Endodermal cell (in vitro differentiated cells): Measurements from ENCODE around the gene NCR3LG1. TPM values are rescaled to one million over a fixed set of nuclear protein-coding genes. Genes with fewer than 3 reads are reported as not detected.

Experiments
- DNase-seq: peaks from one replicate; pipeline ENCODE4 v3.0.0-alpha.2; 2017
- H3K27ac ChIP-seq: 2 replicates; pipeline ENCODE4 v1.5.1; 2013; ENCODE audit warnings: mild to moderate bottlenecking, low read depth, low read length, moderate library complexity
- H3K27me3 ChIP-seq: 2 replicates; pipeline ENCODE4 v1.6.1; 2013; ENCODE audit warnings: mild to moderate bottlenecking, low read length, moderate library complexity; ENCODE audit not compliant: insufficient read depth, control insufficient read depth, poor library complexity, severe bottlenecking
- H3K36me3 ChIP-seq: 2 replicates; pipeline ENCODE4 v1.7.0; 2013; ENCODE audit warnings: mild to moderate bottlenecking, low read length, moderate library complexity; ENCODE audit not compliant: control insufficient read depth, insufficient read depth
- H3K4me1 ChIP-seq: one replicate; pipeline ENCODE4 v1.7.0; 2013; ENCODE audit warnings: low read length; ENCODE audit not compliant: control insufficient read depth, insufficient read depth
- H3K4me3 ChIP-seq: 2 replicates; pipeline ENCODE4 v1.5.1; 2013; ENCODE audit warnings: mild to moderate bottlenecking, low read length, moderate library complexity
- H3K9ac ChIP-seq: 2 replicates; pipeline ENCODE4 v1.6.1; 2013; ENCODE audit warnings: mild to moderate bottlenecking, low read length, moderate library complexity; ENCODE audit not compliant: poor library complexity, severe bottlenecking; ENCODE audit errors: extremely low read depth
- H3K9me3 ChIP-seq: 2 replicates; pipeline ENCODE4 v1.6.1; 2013; ENCODE audit warnings: mild to moderate bottlenecking, low read length, moderate library complexity; ENCODE audit not compliant: control insufficient read depth
- H3K27ac Mint-ChIP-seq: 2 replicates; pipeline ENCODE4 v1.8.0; 2020; ENCODE audit warnings: mixed read lengths
- H3K27me3 Mint-ChIP-seq: 2 replicates; pipeline ENCODE4 v1.8.0; 2021; ENCODE audit warnings: mild to moderate bottlenecking, mixed read lengths; ENCODE audit not compliant: insufficient read depth
- H3K36me3 Mint-ChIP-seq: 2 replicates; pipeline ENCODE4 v1.8.0; 2020; ENCODE audit warnings: low read depth, mixed read lengths
- H3K4me1 Mint-ChIP-seq: 2 replicates; pipeline ENCODE4 v1.8.0; 2020; ENCODE audit warnings: mixed read lengths
- H3K4me3 Mint-ChIP-seq: 2 replicates; pipeline ENCODE4 v1.8.0; 2020; ENCODE audit warnings: mild to moderate bottlenecking, moderate library complexity, mixed read lengths
- H3K9me3 Mint-ChIP-seq: 2 replicates; pipeline ENCODE4 v1.8.0; 2020; ENCODE audit warnings: mild to moderate bottlenecking, mixed read lengths
- WGBS, 2 experiments: methylation state at CpG; one replicate each; pipeline versions ENCODE4 v1.1.5 to v1.1.7; 2013; ENCODE audit warnings: missing lambda C conversion rate in 2 of 2, mixed read lengths in 1 of 2; ENCODE audit not compliant: insufficient coverage in 1 of 2, insufficient read length in 1 of 2; 5-methylcytosine and 5-hydroxymethylcytosine counted together
- total RNA-seq, 2 donors: library from RNA; stranded (reverse); fragmentation: NEBNext Ultra II Directional in 1 of 2; extraction: Animal tissue kit (Norgen Biotek cat#: 25700) in 1 of 2; gene quantifications; 2 replicates in 1 of 2; 3 replicates in 1 of 2; pipeline ENCODE4 v1.2.1, GENCODE V29; 2021
- TF ChIP-seq, protein P1 (sequence below): fragments of 200-600 bp; sonication (generic); conservative IDR thresholded peaks from 2 replicates; pipeline ENCODE4 v1.5.0; 2021; ENCODE audit warnings: antibody characterized with exemption, mild to moderate bottlenecking

Gene NCR3LG1
- total RNA-seq, 2 donors from 2014 or later: 0.31 to 0.62 TPM

GRCh38 chr11:17411418-17411817 is 59.8 kb downstream of the NCR3LG1 start:
- no peaks in the 10 kb centered on the region for H3K4me1 ChIP-seq
- no peak overlapping the region for H3K9ac ChIP-seq
- no peaks in the 10 kb centered on the region for H3K36me3 ChIP-seq
- Mint-ChIP-seq H3K27ac (no peak overlapping the region), H3K27me3 (peaks cover 18% of the 10 kb centered on the region), H3K4me1 (peaks cover 4% of the 10 kb centered on the region), H3K36me3 (no peaks in the 10 kb centered on the region), H3K4me3 (no peak overlapping the region), H3K9me3 (no peaks in the 10 kb centered on the region)
- DNase-seq: no peak
- H3K4me3 ChIP-seq: no peak overlapping the region
- no peak overlapping the region for H3K27ac ChIP-seq
- TF ChIP-seq, protein P1, sequence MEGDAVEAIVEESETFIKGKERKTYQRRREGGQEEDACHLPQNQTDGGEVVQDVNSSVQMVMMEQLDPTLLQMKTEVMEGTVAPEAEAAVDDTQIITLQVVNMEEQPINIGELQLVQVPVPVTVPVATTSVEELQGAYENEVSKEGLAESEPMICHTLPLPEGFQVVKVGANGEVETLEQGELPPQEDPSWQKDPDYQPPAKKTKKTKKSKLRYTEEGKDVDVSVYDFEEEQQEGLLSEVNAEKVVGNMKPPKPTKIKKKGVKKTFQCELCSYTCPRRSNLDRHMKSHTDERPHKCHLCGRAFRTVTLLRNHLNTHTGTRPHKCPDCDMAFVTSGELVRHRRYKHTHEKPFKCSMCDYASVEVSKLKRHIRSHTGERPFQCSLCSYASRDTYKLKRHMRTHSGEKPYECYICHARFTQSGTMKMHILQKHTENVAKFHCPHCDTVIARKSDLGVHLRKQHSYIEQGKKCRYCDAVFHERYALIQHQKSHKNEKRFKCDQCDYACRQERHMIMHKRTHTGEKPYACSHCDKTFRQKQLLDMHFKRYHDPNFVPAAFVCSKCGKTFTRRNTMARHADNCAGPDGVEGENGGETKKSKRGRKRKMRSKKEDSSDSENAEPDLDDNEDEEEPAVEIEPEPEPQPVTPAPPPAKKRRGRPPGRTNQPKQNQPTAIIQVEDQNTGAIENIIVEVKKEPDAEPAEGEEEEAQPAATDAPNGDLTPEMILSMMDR: no peak
- H3K27me3 ChIP-seq: no peaks in the 10 kb centered on the region
- WGBS, 2 experiments: 89 to 100% methylated on average over 2 to 6 of the region's 6 CpGs
- no peaks in the 10 kb centered on the region for H3K9me3 ChIP-seq

- H3K4me3 Mint-ChIP-seq: no peak overlapping the region
- no peak for DNase-seq
- 73 to 74% methylated on average over 9 of the region's 9 CpGs for WGBS, 2 experiments
- Histone ChIP-seq H3K36me3 (no peaks in the 10 kb centered on the region), H3K4me3 (no peak overlapping the region), H3K27ac (no peak overlapping the region), H3K27me3 (no peaks in the 10 kb centered on the region), H3K4me1 (no peaks in the 10 kb centered on the region), H3K9me3 (no peaks in the 10 kb centered on the region), H3K9ac (no peak overlapping the region)
- H3K36me3 Mint-ChIP-seq: no peaks in the 10 kb centered on the region
- H3K27ac Mint-ChIP-seq: no peak overlapping the region
- H3K4me1 Mint-ChIP-seq: peaks cover 4% of the 10 kb centered on the region
- peaks cover 15% of the 10 kb centered on the region for H3K27me3 Mint-ChIP-seq
- no peaks in the 10 kb centered on the region for H3K9me3 Mint-ChIP-seq
- TF ChIP-seq, protein P1: peak; percentile 56
These were observed 61.0 kb downstream of the NCR3LG1 start for GRCh38 chr11:17412488-17413180.

DNA sequence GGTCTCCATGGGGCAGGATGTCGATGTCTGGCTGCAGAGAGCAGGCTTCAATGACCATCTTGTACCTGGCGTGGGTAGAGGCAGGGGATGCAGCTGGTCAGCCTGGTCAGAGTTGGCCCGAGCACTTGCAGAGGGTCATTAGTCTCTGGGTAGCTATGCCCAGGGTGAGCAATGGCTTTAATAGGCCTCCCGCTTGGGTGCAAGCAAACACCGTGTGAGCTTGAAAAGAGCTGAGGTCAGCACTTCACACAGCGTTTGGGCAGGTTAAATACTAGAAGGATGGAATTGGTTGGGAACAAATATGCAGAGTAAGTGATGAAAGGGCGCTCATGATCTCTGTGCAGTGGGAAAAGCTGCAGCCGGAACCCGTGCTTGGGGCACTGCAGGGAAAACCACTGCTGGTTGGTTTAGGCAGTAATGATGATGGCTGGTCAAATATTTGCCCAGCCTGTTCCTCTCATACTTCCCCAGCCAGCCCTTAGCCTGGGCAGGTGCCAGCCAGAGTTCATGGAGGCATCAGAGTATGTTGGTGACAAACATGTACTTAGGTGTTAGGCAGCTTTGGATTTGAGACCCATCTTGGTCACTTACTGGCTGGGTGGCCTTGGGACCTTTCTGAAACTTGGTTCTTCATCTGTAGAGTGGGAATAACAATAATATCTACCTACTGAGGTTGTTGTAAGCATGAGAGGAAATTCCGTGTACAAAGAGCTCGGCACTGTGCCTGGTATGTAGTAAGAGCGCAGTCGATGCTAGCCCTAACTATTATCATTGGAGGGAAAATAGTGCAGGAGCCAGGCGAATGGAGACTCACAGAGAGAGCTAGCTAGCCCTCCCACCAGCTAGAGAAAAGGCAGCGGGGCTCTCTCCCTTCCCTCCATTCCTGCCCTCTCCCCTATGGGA is 62.1 kb downstream of the NCR3LG1 start:
- DNase-seq: no peak
- no peaks in the 10 kb centered on the region for H3K9me3 Mint-ChIP-seq
- H3K27ac Mint-ChIP-seq: no peak overlapping the region
- Histone ChIP-seq H3K36me3 (no peaks in the 10 kb centered on the region), H3K27ac (no peak overlapping the region), H3K4me3 (no peak overlapping the region), H3K9ac (no peak overlapping the region), H3K9me3 (no peaks in the 10 kb centered on the region), H3K4me1 (peaks cover 5% of the 10 kb centered on the region), H3K27me3 (no peaks in the 10 kb centered on the region)
- H3K27me3 Mint-ChIP-seq: peaks cover 13% of the 10 kb centered on the region
- peaks cover 10% of the 10 kb centered on the region for H3K4me1 Mint-ChIP-seq
- 90 to 95% methylated on average over 11 to 15 of the region's 15 CpGs for WGBS, 2 experiments
- TF ChIP-seq, protein P1: no peak
- no peak overlapping the region for H3K4me3 Mint-ChIP-seq
- H3K36me3 Mint-ChIP-seq: no peaks in the 10 kb centered on the region
